Left lung (tissue), 10 donors: ENCODE results near the gene BAK1. TPM values are rescaled to one million over a fixed set of nuclear protein-coding genes. Genes with fewer than 3 reads are reported as not detected.

ENCODE experiments used
- ATAC-seq: fragments of 200-7000 bp; cut with Tn5 transposase; one replicate; pipeline ENCODE4 v1.9.1; 2020; ENCODE audit warnings: moderate library complexity
- DNase-seq, 4 donors: peaks; one replicate each; pipeline ENCODE4 v3.0.0-alpha.2; 2013 to 2020
- H3K27ac ChIP-seq, 2 donors: fragments of 200-600 bp; sonication (generic) in 1 of 2; one replicate each; pipeline versions ENCODE4 v1.5.0 to v1.8.0; 2020 to 2021
- H3K27me3 ChIP-seq, 2 donors: fragments of 200-600 bp; sonication (generic) in 1 of 2; one replicate each; pipeline versions ENCODE4 v1.5.0 to v1.8.0; 2020 to 2021
- H3K36me3 ChIP-seq, 2 donors: fragments of 200-600 bp; sonication (generic) in 1 of 2; one replicate each; pipeline versions ENCODE4 v1.5.0 to v1.8.0; 2020 to 2021
- H3K4me1 ChIP-seq, 2 donors: fragments of 200-600 bp; one replicate each; pipeline ENCODE4 v1.8.0; 2021
- H3K4me3 ChIP-seq, 2 donors: fragments of 200-600 bp; sonication (generic) in 1 of 2; one replicate each; pipeline versions ENCODE4 v1.5.0 to v1.8.0; 2020 to 2021; ENCODE audit warnings: mild to moderate bottlenecking in 1 of 2
- H3K9me3 ChIP-seq, 2 donors: fragments of 200-600 bp; sonication (generic) in 1 of 2; one replicate each; pipeline versions ENCODE4 v1.5.0 to v1.8.0; 2020 to 2021
- CTCF ChIP-seq, 2 donors: fragments of 200-600 bp; sonication (generic) in 1 of 2; IDR thresholded peaks; one replicate each; pipeline versions ENCODE4 v1.5.0 to v1.8.0; 2021; ENCODE audit warnings: antibody characterized with exemption in 2 of 2
- intact Hi-C, 2 donors: fragments of 100-400 bp; cut with DNase I; formaldehyde crosslinking; loops; one replicate each; pipeline versions ENCODE4 v1.11.2 to v1.14.2; 2022
- polyA plus RNA-seq, 6 donors: library from polyadenylated mRNA; unstranded; fragments of 120-200 nt; gene quantifications; one replicate each; pipeline ENCODE4 v1.2.1, GENCODE V29; 2013; ENCODE audit not compliant: insufficient read length in 6 of 6
- total RNA-seq, 2 donors: library from RNA; stranded (reverse); fragmentation: NEBNext Ultra II Directional; extraction: Animal tissue kit (Norgen Biotek cat#: 25700); gene quantifications; one replicate each; pipeline ENCODE4 v1.2.1, GENCODE V29; 2021
- donor health status: DM: no; HTN: yes; CAD: no.
- donor health status: DM: no; HTN: no; CAD: no.

The BAK1 gene
- total and polyA plus RNA-seq, 8 donors = 13.1 to 27.0 (median 18.9) TPM

- DNase-seq (no peak), ATAC-seq (no peak)
- Histone ChIP-seq H3K4me3 (peak overlapping the region in 1 of 2 donors; percentile 61), H3K36me3 (peaks cover 0 to 4% of the 10 kb centered on the region in 2 donors), H3K4me1 (peaks cover 15 to 66% of the 10 kb centered on the region in 2 donors), H3K27me3 (peaks cover 0 to 32% of the 10 kb centered on the region in 2 donors), H3K27ac (peak overlapping the region in 1 of 2 donors; percentile 47), H3K9me3 (no peaks in the 10 kb centered on the region)
- intact Hi-C loops = no loop called here
- no peak for TF ChIP-seq CTCF (IDR thresholded peaks at IDR 0.05)
Measured at GRCh38 chr6:33623895-33624381, 43.9 kb upstream of the BAK1 start.

DNA sequence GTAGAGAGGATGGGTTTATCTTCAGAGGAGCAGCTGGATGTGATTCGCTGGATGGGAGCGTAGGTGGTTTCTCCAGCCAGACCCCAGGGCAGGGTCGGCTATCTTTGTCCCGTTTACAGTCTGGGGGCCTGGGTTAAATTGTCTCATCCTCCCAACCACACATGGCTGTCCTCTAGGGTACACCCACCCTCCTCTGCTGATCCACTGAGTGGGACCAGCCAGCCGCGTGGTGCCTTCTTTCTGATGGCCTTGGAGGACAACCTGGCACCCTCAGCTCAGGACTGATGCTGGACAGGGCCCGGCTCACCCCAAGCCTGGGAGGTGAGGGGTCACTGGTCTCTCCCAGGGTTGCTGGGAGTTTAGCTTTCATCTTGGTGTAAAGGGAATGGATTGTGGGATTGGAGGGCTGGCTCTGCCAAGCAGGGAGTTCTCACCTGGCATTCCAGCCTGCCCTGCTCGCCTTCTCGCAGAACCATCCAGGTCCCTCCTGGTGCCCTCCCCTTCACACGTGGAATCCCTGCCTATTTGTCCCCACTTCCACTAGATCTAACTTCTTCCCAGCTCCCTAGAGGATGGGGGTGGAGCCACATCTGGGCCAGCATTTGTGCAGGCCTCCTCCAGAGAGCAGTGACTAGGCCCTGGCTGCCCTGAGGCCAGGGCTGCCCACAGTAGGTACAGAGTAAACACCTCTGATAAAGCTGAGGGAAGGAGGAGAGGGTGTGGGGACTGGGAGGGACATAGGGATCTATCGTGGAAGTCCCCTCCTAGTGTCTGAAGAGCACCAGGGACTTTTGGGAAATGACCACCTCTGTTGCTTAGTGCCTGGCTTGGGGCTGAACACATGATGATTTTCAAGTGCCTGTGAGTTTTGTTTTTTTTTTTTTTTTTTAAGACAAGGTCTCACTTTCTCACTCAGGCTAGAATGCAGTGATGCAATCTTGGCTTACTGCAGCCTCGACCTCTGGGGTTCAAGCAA is 42.7 kb upstream of the BAK1 start:
- peak overlapping the region; percentile 61 to 72 for H3K4me3 ChIP-seq
- peaks cover 0 to 4% of the 10 kb centered on the region in 2 donors for H3K36me3 ChIP-seq
- peaks cover 0 to 32% of the 10 kb centered on the region in 2 donors for H3K27me3 ChIP-seq
- H3K9me3 ChIP-seq = no peaks in the 10 kb centered on the region
- H3K4me1 ChIP-seq = peaks cover 8 to 59% of the 10 kb centered on the region in 2 donors
- intact Hi-C loops = no loop called here
- TF ChIP-seq CTCF (IDR thresholded peaks at IDR 0.05) = no peak
- peak overlapping the region; percentile 89 to 91 for H3K27ac ChIP-seq
- DNase-seq = peak in 1 of 4 donors; percentile 61
- ATAC-seq = peak; percentile 49

GRCh38 chr6:33621711-33622388 is 41.8 kb upstream of the BAK1 start:
- peaks cover 0 to 4% of the 10 kb centered on the region in 2 donors for H3K36me3 ChIP-seq
- peak overlapping the region; percentile 61 to 72 for H3K4me3 ChIP-seq
- H3K27me3 ChIP-seq = peaks cover 0 to 32% of the 10 kb centered on the region in 2 donors
- ATAC-seq (peak; percentile 46), DNase-seq (peak in 3 of 4 donors; percentile 65 to 86 (median 78))
- H3K9me3 ChIP-seq = no peaks in the 10 kb centered on the region
- intact Hi-C loops = no loop called here
- TF ChIP-seq CTCF (IDR thresholded peaks at IDR 0.05) = no peak
- peak overlapping the region; percentile 89 to 91 for H3K27ac ChIP-seq
- H3K4me1 ChIP-seq = peaks cover 7 to 59% of the 10 kb centered on the region in 2 donors

DNA sequence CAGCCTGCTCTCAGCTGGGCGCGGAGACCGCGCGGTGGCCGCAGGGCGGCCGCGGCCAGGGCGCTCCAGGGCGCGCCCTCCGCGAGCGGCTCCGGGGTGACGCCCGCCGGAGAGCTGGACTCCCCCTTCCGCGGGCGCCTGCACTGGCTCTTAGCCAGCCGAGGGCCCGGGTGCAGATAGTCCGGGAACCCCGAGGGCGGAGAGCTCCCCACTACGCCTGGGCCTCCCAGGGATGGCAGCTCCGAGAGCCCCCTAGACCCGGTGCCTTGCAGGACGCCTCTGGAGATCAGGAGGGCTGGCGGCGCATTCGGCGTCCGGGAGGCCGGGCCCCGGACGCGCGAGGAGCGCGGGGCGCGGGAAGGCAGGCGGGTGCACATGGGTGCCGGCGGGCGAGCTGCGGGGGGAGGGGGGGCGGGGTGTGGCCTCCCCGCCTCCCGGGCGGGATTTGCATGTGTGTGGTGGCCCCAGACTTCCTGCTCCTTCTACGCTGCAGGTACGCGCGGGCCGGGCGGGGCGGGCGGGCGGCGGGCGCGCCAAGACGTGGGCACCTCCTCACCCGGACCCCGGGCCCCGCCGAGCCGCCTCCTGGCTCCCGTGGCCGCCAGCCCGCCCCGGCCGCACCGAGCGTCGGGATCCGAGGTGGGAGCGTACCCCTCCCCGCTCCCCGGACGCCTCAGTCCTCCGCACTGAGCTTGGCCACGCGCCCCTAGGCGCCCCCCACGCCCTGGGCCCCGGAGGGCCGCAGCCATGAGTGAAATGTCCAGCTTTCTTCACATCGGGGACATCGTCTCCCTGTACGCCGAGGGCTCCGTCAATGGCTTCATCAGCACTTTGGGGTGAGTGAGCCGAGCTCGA is 41.0 kb upstream of the BAK1 start, which contains the start of gene ITPR3:
TSS of gene ITPR3 (plus strand) at position 467 of the 855 bp plus-strand sequence. CDS start at position 748, 281 bp downstream.
- no peak for TF ChIP-seq CTCF (IDR thresholded peaks at IDR 0.05)
- DNase-seq (peak in 3 of 4 donors; percentile 63 to 86 (median 73)), ATAC-seq (peak; percentile 60)
- Histone ChIP-seq H3K4me1 (peaks cover 7 to 57% of the 10 kb centered on the region in 2 donors), H3K9me3 (no peaks in the 10 kb centered on the region), H3K36me3 (peaks cover 0 to 4% of the 10 kb centered on the region in 2 donors), H3K4me3 (peak within 1 kb of the TSS; percentile 61 to 72), H3K27ac (peak within 1 kb of the TSS; percentile 89 to 91), H3K27me3 (peaks cover 0 to 32% of the 10 kb centered on the region in 2 donors)
- intact Hi-C loops = no loop called here
